ENCODE results near the gene ADRA1B.

Gene ADRA1B

DNA sequence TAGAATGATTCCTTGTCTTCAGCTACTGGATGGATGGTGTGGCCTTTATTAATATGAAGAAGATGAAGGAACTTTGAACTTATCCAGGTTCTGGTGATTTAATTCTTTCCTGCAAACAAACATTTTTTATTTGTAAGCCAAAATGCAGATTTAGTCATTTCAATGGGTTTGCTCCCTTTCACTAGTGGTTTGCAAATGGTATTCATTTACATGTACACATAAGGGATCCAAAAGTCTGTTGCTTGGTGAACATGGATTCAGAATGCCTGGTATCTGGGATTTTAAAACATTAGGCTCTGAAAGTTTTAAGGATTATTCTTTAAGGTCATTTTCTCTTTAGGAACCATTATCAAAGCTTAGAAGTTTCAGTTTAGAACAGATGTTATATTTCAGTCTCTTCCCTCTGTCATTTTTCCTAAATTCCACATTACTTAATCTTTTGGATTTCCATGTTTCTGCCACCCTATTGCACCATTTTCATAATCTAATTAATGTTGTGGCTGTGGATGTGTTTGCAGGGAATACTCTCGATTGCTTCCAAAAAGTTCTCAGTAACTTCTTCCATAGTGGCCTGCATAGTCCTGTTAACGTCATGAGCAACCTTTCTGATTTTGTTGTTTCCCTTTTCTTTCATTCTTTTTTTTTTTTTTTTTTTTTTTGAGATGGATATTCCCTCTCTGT, 102.8 kb downstream of the ADRA1B start:
- DNase-seq (ENCODE audit: low spot score), result no peak

DNA sequence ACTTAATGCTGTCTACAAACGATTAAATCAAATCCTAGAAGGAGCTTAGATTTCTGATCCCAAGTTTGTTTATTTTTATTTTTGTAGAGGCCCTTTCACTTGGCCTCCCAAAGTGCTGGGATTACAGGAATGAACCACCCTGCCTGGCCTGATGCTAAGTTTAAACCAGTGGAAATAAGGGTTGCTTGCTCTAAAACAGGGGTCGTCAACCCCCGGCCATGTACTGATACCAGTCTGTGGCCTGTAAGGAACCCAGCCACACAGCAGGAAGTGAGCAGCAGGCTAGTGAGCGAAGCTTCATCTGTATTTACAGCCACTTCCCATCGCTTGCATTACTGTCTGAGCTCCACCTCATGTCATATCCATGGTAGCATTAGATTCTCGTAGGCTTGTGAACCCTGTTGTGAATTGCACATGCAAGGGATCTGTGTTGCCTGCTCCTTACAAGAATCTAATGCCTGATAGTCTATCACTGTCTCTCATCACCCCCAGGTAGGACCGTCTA, 104.0 kb downstream of the ADRA1B start:
- no peak for DNase-seq (ENCODE audit: low spot score)

DNA sequence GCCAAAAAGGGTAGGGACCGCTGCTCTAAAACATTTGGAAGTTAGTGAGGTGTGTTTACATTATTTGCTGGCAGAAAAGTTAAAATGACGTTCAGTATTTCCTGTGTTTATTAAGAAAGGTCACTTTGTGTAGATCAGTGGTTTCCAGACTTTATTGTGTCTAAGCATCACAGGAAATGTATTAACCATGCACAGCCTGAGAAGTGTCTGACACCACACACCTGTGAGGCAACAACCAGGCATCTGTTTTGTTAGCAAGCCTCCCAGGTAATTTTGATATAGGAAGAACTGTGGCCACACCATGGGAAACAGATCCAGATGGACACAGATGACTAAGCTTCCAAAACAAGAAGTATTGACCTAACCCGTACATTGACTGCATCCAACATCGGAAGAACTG, 104.7 kb downstream of the ADRA1B start:
- DNase-seq (ENCODE audit: low spot score), result no peak

DNA sequence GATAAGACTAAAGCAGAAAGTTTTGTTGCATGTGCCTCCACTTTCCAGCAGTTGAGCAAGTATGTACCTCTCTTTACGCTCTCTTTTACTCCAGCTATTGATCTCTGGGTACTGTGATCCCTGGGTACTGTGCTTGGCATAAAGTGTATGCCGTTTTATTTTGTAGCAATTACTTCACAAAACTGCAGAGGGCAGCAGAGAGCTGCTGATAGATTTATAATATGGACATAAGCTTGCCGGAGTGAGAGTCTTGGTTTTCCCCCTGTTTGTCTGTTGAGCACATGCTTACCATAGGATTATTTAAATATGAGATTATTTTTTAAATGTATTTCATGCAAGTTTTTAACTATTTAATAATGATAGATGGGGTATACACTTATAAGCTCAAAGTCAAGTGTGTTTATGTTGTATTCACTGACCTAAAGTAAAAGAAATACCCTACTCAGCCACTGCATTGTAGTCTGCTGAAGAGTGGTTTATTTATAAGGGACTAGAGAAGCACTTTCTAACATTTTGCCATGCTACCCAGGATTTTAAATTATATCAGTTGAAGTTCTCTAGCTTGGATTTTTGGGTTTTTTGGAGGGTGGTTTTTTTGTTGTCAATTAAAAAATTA, 105.7 kb downstream of the ADRA1B start:
- peak; percentile 66 for DNase-seq (ENCODE audit: low spot score)

Measured in putamen (tissue), 1 donor.